CD4-positive, alpha-beta T cell treated with Interferon alpha-2 for 1 hour (primary cell): ENCODE data around the gene AOPEP.

ENCODE experiments used
- DNase-seq, 2 donors: peaks; one replicate each; pipeline ENCODE4 v3.0.0-alpha.2; 2020 to 2022

AOPEP gene

GRCh38 chr9:94794476-94795167 is 68.1 kb downstream of the AOPEP start:
- no peak for DNase-seq

GRCh38 chr9:94796687-94797086 is 70.2 kb downstream of the AOPEP start:
- no peak for DNase-seq

DNA sequence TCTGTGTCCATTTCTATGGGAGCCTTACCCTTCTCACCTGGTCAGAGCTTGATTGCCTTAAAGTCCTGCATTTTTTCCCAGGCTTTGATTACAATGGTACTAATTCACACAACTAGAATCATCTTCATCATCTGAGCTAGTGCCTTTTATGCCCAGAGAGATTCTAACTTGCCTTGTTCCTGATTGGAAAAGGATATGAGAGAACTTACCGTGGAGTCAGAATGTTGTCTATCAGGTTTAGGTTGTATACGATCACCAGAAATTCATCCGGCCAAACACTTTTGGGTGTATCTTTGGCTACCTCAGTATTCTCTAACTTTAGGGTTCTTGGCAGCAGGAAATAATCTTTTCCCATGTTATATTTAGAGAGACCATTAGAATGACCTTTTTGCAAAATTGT is 71.7 kb downstream of the AOPEP start:
- DNase-seq = no peak

DNA sequence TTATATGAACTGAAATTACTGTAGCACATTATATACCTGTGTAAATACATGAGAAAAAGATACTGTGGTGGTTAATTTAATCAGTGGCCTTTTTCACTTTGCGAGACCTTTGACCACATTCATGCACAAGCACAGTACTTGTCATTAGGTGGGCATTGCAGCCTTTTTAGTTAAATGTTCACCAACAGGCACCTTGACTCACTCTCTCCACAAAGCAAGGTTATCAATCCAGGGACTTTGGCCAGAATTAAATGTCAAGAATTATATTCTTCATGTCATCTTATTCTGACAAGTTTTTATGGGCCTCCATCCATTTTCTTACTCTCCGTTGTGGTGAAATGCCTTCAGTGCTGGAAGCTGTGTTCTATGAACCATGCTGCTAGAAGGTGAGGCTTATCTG is 72.2 kb downstream of the AOPEP start:
- DNase-seq = no peak

DNA sequence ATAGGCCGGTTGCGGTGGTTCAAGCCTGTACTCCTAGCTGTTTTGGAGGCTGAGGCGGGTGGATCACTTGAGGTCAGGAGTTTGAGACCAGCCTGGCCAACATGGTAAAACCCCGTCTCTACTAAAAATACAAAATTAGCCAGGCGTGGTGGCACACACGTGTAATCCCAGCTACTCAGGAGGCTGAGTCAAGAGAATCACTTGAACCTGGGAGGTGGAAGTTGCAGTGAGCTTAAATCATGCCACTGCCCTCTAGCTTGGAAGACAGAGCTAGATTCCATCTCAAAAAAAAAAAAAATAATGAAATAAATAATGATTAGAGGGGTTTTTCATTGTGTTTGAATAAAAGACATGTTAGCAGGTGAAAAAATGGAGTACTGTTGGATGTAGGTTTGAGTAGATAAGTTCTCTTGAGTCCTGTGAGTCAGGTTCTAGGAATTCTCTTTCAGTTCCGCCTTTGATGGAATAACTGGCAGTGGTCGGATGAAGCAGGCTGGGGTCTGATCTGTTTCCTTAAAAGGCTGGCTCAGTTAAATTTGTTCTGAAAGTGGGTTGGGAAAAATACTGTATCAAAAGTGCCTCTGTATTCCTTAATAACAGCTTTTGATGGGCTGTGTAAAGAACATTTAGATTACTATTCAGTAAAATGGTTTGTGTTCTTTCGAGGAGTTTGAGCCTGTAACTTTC is 73.2 kb downstream of the AOPEP start:
- DNase-seq = no peak

DNA sequence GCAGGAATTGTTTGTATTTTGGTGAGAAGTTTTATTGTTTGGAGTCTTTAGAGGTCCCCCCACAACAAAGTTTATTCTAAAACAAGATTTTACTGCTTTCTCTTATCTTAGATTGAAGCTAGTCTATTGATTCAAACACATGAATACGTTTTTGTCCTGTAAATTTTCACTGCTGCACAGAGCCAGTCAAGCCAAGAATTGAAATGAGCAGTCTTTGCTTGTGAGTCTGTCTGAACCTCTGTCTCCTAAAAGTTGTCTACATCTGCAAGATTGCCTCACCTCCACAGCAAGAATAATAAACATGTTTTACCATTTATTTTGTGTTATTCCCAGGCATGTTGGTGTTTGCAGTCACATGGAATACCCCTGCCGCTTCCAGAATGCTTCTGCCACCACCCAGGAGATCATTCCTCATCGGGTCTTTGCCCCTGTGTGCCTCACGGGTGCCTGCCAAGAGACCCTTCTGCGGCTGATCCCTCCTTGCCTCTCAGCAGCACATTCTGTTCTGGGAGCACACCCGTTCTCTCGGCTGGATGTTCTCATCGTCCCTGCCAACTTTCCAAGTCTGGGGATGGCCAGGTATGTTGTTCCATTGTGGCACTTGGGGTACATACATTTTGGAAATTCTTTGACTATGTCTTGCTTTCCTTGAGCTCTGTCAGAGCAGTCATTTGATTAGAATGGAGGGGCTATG is 74.1 kb downstream of the AOPEP start:
- no peak for DNase-seq

DNA sequence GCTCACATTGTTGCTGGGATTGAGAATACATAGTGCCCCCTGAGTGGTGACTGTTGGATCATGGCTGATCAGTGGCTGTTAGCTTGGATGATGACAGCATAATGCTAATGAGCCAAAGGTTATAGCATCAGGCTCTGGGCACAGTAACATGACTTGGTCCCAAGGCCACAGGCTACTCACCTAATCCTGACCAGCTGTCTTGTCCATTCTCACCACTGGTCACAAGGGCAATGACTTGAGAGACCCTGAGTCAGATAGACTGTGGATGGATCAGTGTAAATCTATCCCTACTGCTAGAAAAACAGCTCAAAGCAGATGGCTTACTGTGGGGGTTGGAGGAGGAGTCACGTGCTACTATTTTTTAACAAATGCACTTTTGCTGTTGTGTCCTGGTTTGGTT is 74.7 kb downstream of the AOPEP start:
- DNase-seq = no peak

- no peak for DNase-seq
Measured at GRCh38 chr9:94801681-94802080, 75.2 kb downstream of the AOPEP start.

GRCh38 chr9:94802251-94802650 is 75.8 kb downstream of the AOPEP start:
- DNase-seq = no peak

DNA sequence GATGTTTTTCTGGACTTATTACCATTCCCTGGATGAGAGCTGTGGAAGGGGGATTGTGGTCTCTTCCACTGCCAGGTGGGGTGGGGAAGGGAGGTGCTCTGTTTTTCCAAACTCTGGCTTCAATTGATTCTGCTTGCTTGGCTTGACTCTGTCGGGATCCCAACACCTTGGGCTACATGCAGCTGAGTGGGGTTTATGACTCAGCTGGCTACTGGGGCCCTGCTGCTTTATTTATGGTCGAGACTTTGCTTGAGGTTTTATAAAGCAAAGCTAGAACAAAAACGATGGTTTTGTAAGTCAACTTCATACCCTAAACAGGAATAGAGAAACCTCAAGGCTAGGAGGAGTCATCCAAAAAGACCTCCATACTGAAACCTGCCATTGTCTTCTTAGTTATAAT is 76.3 kb downstream of the AOPEP start:
- DNase-seq = no peak

DNA sequence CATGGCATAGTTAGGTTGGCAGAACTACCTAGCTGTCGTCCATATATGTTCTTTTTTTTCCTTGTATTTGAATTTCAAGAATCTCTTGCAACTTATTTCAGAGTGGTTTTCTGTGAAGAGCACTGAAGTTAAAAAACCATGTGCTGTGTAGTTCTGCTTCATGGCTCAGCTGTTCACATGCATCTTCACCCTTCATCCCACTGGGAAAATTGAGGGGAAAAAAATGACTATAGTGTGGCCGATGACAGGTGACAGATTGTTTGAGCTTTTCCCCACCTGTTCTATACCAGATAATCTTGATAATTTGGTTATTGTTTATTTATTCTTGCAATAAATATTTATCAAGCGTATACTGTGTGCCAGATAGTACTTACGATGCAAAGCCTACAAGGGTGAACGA is 77.8 kb downstream of the AOPEP start:
- no peak for DNase-seq

GRCh38 chr9:94805051-94805489 is 78.6 kb downstream of the AOPEP start:
- DNase-seq = no peak

- no peak for DNase-seq
Measured at GRCh38 chr9:94805585-94805984, 79.1 kb downstream of the AOPEP start.

DNA sequence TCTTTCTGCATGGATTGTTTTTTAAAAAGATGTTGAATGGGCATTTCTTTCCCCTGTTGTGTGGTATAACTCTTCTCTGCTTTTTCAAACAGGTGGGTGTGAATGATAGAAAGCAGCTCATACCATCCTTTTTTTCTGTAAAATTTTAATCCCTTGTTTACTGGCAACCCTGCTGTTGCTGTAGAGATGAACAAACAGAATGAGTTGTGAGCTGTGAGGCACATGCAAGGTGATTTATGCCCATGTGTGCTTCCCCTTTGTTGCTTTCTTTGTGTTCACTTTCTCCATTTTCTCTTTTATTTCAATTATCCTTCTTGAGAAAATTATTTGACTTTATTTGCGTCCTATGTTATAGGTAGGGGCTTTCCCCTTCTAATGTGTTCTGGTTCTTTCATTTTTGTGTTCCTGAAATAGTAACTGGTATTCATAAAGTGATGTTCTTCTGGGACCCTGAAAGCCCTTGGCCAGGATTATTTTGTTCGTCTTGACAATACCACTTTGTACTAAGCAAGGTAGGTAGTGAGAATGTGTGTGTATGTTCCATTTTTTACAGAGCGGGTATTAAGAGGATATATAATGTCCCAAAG is 79.9 kb downstream of the AOPEP start:
- DNase-seq = no peak

DNA sequence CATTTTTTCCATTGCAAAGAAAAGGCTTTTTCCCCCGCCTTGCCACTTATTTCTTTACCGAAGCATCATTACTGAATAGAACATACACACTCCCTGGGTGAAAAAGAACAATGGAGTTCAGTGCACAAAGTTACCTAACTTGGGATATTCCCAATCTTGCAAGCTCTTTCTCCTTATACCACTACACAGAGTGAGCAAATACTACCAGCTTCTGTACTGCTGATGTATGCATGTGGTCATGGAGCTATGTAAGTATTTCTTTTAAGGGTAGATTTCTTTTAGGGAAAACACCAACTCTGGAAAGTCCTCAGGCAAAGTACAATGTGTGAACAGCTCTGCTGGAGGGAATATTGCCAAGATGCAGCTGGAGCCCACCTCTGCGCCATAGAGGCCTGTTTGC is 81.1 kb downstream of the AOPEP start:
- no peak for DNase-seq

GRCh38 chr9:94808926-94809700 is 82.6 kb downstream of the AOPEP start:
- no peak for DNase-seq

- no peak for DNase-seq
Measured at GRCh38 chr9:94809778-94810177, 83.3 kb downstream of the AOPEP start.

- no peak for DNase-seq
Measured at GRCh38 chr9:94811074-94811473, 84.6 kb downstream of the AOPEP start.

DNA sequence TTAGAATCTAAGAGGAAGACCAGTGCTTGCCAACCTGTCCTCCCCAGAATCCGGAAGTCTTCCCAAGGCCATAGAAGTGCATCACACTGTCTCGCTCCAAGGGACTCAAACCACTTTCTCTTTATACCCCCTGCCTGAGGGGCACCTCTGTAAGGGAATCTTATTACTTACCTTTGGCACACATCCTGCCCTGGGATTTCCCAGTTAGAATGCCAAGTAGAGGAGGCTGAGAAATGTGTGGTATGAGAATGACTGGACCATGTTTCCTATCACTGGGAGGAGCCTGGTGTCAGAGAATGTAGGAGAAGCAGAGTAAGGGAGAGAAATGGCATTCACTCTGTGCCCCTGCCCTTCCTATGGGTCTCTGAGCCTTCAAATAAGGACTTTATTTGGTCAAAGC is 85.8 kb downstream of the AOPEP start:
- DNase-seq = no peak

DNA sequence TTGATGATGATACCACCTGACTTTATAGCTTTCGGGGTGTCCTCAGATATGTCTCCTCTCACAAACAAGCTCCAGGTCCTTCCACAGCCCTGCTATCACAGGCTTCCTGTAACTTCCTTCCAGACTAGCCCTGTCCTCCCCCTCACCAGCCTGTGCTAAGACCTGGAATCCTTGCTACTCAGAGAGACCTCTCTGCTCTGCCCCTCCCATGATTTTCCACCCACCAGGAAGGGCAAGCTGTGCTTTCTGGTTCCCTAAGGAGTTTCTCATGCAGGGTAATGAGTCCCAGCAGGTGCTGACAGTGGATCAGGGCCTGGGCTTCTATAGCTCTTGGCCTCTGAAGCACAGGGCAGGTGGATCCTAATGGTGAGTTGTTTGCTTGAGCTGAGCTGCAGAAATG is 86.9 kb downstream of the AOPEP start:
- no peak for DNase-seq

GRCh38 chr9:94817291-94818177 is 91.0 kb downstream of the AOPEP start:
- no peak for DNase-seq

- no peak for DNase-seq
Measured at GRCh38 chr9:94818178-94818541, 91.7 kb downstream of the AOPEP start.
